GM12865 (cell line): ENCODE data around the gene LHX5.

Experiments
- DNase-seq: peaks from one replicate; pipeline ENCODE4 v3.0.0; 2010; ENCODE audit warnings: low read depth
- H3K4me3 ChIP-seq: 2 replicates; pipeline ENCODE4 v1.5.1; 2011; ENCODE audit warnings: mild to moderate bottlenecking, low read depth, low read length, control low read depth
- TF ChIP-seq, protein P1 (sequence below): IDR thresholded peaks from 2 replicates; pipeline ENCODE4 v1.5.1; 2011; ENCODE audit warnings: low read length, control low read depth, low read depth, inconsistent platforms; ENCODE audit not compliant: insufficient read depth; ENCODE audit errors: missing control alignments

Gene LHX5

DNA sequence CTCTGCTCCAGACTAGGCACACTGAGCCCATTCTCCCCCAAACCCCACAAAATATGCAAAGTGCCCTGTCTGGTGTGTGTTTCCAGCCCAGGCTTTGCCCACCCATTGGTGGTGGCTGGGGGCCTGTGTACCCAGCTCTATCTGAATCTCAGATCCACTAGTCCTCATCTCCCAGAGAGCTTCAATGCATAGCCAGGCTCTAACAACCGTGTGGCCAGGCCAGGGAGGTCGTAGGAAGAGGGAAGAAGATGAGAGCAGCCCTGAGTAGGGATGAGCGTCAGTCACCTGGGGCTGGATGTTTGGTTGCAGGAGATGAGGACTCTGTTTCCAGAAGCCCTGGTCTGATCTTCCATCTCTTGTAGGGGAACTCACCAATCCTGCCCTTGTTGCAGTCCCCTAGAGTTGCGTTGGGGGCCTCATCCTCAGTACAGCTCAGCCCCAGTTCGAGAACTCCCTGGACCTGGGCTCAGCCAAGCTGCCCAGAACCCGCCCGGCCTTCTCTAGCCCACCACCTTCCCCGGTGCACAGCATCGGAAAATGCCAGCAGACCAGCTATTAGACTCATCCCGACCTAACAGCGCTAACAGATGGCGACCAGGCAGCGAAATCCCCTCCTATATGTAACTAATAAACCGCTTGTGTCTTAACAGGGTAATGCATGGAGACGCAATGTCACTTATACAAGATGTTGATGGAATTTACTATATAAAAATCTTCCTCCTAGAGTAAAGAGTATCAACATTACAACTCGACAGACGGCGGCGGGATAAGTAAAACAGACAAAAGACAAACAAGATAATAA, 3.2 kb upstream of the LHX5 start:
- no peak for DNase-seq
- H3K4me3 ChIP-seq = no peak overlapping the region
- TF ChIP-seq, protein P1, sequence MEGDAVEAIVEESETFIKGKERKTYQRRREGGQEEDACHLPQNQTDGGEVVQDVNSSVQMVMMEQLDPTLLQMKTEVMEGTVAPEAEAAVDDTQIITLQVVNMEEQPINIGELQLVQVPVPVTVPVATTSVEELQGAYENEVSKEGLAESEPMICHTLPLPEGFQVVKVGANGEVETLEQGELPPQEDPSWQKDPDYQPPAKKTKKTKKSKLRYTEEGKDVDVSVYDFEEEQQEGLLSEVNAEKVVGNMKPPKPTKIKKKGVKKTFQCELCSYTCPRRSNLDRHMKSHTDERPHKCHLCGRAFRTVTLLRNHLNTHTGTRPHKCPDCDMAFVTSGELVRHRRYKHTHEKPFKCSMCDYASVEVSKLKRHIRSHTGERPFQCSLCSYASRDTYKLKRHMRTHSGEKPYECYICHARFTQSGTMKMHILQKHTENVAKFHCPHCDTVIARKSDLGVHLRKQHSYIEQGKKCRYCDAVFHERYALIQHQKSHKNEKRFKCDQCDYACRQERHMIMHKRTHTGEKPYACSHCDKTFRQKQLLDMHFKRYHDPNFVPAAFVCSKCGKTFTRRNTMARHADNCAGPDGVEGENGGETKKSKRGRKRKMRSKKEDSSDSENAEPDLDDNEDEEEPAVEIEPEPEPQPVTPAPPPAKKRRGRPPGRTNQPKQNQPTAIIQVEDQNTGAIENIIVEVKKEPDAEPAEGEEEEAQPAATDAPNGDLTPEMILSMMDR = no peak

DNA sequence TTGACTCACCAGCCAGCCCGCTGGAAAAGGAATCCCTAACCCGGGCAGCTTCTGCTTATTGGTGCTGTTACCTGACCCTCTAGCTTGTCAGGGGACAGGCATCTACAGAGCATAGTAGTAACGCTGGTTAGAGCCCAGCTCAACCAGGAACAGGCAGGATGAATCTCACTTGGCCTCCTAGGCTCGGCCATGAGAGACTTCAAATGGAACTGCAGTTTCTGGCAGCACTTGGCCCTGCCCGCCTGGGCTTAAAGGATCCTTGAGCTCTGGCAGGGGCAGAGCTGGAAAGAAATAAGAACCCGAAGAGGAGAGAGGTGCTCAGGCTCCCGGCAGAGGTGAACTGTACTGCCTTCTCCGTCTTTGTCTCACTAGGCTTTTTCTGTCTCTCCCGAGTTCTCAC, 2.3 kb upstream of the LHX5 start:
- DNase-seq = no peak
- TF ChIP-seq, protein P1 = no peak
- H3K4me3 ChIP-seq = no peak overlapping the region

GRCh38 chr12:113473400-113473799, 1.7 kb upstream of the LHX5 start:
- H3K4me3 ChIP-seq = no peak overlapping the region
- TF ChIP-seq, protein P1 = no peak
- no peak for DNase-seq

DNA sequence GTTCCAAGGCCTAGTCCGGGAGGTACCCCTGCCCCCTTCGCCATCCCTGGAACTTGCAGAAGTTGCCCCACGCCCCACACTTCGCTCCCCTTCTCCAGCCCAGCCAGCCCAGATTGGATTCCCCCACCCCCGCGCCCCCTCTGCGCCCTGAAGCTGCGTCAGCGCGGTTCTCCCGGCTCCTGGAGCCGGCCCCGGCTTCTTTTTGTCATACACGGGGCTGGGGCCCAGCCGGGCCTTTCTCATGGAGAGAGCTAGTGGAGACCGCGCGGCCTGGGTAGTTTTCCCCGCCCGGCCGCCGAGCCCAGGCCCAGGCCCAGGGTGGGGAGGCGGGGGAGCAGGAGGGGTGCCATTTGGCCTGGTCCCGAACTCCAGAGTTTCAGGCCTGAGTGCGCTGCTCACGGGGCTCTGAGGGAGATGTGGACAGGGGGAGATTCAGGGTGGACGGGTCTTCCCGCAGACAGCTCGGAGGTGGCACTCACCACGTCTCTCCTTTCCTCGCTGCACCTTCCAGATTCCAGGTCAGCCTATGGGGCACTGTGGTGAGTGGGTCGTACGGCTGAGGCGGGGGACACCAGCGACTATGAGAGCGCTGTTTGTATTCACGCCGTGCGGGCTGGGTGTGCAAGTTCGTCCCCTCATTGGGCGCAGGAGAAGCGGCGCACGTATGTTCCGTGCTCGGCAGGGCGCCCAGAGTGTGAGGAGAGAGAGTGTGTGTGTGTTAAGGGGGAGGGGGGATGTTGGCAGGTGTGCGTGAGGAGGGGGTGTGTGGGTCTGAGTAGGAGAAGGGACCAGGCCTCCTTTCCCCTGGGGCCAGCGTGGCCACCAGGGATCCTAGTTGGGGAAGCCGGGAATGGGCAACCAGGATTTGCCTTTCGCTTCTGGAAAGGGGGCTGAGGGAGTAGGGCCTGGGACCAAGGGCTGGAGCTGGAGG, 785 bp upstream of the LHX5 start:
- DNase-seq = no peak
- TF ChIP-seq, protein P1 = no peak
- no peak overlapping the region for H3K4me3 ChIP-seq

DNA sequence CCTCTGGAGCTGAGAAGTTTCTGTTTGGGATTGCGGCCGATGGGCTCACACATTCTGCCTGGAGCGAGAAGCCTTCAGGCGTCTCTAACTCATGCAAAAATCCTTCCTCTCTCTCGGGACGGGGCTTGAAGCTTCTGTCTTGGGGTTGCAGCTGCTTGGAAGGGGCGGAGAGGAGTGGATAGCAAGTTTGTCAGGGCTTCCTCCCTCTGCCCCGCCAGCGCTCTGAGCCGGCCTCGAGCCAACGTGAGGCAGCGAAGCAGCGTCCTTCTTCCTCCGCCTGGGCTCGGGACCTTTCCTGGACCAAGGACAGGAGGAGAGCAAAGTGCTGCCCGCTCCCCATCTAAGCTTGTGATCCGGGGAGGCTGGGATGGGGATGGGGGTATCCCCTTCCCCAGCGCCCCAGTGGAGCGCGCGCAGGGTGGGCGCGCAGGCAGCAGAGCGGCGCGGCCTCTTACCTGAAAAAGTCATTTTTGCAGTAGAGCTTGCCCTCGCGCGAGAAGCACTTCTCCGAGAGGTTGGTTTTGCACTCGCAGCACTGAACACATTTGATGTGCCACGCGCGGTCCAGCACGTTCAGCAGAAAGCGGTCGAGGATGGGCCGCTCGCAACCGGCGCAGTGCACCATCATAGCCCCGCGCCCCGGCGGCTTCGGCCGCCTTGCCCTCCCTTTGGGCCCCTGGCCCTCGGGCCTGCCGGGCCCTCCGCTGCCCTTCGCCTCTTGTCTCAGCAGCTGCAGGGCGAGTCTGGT, 626 bp downstream of the LHX5 start:
- no peak overlapping the region for H3K4me3 ChIP-seq
- no peak for DNase-seq

More for the DNA sequence above, 626 bp downstream of the LHX5 start:
- TF ChIP-seq, protein P1 = no peak
